ENCODE results near the gene ZNF12.

ZNF12 gene

GRCh38 chr7:6648066-6648814 is 58.5 kb downstream of the ZNF12 start:
- no peak for DNase-seq (ENCODE audit: low spot score)
- no peak overlapping the region for H3K27ac ChIP-seq

GRCh38 chr7:6647541-6647940 is 59.2 kb downstream of the ZNF12 start:
- Histone ChIP-seq H3K4me3 (no peak overlapping the region), H3K27ac (no peak overlapping the region)
- TF ChIP-seq CTCF (IDR thresholded peaks at IDR 0.05) = no peak
- no peak for DNase-seq (ENCODE audit: low spot score)

More at GRCh38 chr7:6648066-6648814, 58.5 kb downstream of the ZNF12 start:
- no peak overlapping the region for H3K4me3 ChIP-seq
- TF ChIP-seq CTCF (IDR thresholded peaks at IDR 0.05) = no peak

GRCh38 chr7:6647080-6647479 is 59.7 kb downstream of the ZNF12 start:
- no peak for TF ChIP-seq CTCF (IDR thresholded peaks at IDR 0.05)
- no peak overlapping the region for H3K4me3 ChIP-seq
- no peak for DNase-seq (ENCODE audit: low spot score)
- H3K27ac ChIP-seq = no peak overlapping the region

- Histone ChIP-seq H3K4me3 (no peak overlapping the region), H3K27ac (no peak overlapping the region)
- no peak for TF ChIP-seq CTCF (IDR thresholded peaks at IDR 0.05)
- DNase-seq (ENCODE audit: low spot score) = no peak
Measured at GRCh38 chr7:6646465-6646864, 60.3 kb downstream of the ZNF12 start.

GRCh38 chr7:6644728-6645127 is 62.0 kb downstream of the ZNF12 start:
- DNase-seq (ENCODE audit: low spot score) = no peak
- Histone ChIP-seq H3K27ac (no peak overlapping the region), H3K4me3 (no peak overlapping the region)
- TF ChIP-seq CTCF (IDR thresholded peaks at IDR 0.05) = no peak

- DNase-seq (ENCODE audit: low spot score) = no peak
- no peak overlapping the region for H3K4me3 ChIP-seq
- H3K27ac ChIP-seq = no peak overlapping the region
- no peak for TF ChIP-seq CTCF (IDR thresholded peaks at IDR 0.05)
Measured at GRCh38 chr7:6643915-6644625, 62.7 kb downstream of the ZNF12 start.

Data from coronary artery (tissue), 2 donors.